Smooth muscle cell (in vitro differentiated cells): ENCODE data around the gene OAF. TPM values are rescaled to one million over a fixed set of nuclear protein-coding genes. Genes with fewer than 3 reads are reported as not detected.

Source experiments
- DNase-seq: peaks from one replicate; lab custom pipeline; 2025; ENCODE audit not compliant: unreplicated experiment; lab: John Stamatoyannopoulos, UW
- H2AFZ ChIP-seq: fragments of 200-600 bp; sonication (generic); 2 replicates; pipeline ENCODE4 v1.6.0; 2016; ENCODE audit warnings: antibody characterized with exemption, low read depth, mild to moderate bottlenecking
- H3F3A ChIP-seq: fragments of 200-600 bp; sonication (generic); 2 replicates; pipeline ENCODE4 v1.6.0; 2017; ENCODE audit warnings: antibody characterized with exemption, low read depth
- H3K27ac ChIP-seq: fragments of 200-600 bp; sonication (generic); 2 replicates; pipeline ENCODE4 v1.5.1; 2016; ENCODE audit warnings: low read depth, mild to moderate bottlenecking
- H3K27me3 ChIP-seq: fragments of 200-600 bp; sonication (generic); 2 replicates; pipeline ENCODE4 v1.6.1; 2016; ENCODE audit warnings: low read depth, mild to moderate bottlenecking
- H3K36me3 ChIP-seq: fragments of 200-600 bp; sonication (generic); 2 replicates; pipeline ENCODE4 v1.5.1; 2016; ENCODE audit warnings: low read depth
- H3K4me1 ChIP-seq: fragments of 200-600 bp; sonication (generic); 2 replicates; pipeline ENCODE4 v1.5.1; 2016; ENCODE audit warnings: low read depth
- H3K4me2 ChIP-seq: fragments of 200-600 bp; sonication (generic); 2 replicates; pipeline ENCODE4 v1.6.0; 2016; ENCODE audit warnings: mild to moderate bottlenecking
- H3K4me3 ChIP-seq: fragments of 200-600 bp; sonication (generic); 2 replicates; pipeline ENCODE4 v1.5.1; 2016; ENCODE audit warnings: mild to moderate bottlenecking
- H3K79me2 ChIP-seq: fragments of 200-600 bp; sonication (generic); 2 replicates; pipeline ENCODE4 v1.6.0; 2016; ENCODE audit warnings: low read depth, mild to moderate bottlenecking
- H3K9ac ChIP-seq: fragments of 200-600 bp; sonication (generic); 2 replicates; pipeline ENCODE4 v1.6.0; 2016; ENCODE audit warnings: low read depth
- H3K9me3 ChIP-seq: fragments of 200-600 bp; sonication (generic); replicated peaks from 2 replicates; pipeline ENCODE4 v1.5.1; 2016; ENCODE audit warnings: low read depth
- H4K20me1 ChIP-seq: fragments of 200-600 bp; sonication (generic); 2 replicates; pipeline ENCODE4 v1.6.0; 2016; ENCODE audit warnings: low read depth
- CTCF ChIP-seq: fragments of 200-600 bp; sonication (generic); IDR thresholded peaks from 2 replicates; pipeline ENCODE4 v1.5.1; 2017; ENCODE audit warnings: borderline replicate concordance, mild to moderate bottlenecking, antibody characterized with exemption; ENCODE audit not compliant: insufficient read depth, poor library complexity, severe bottlenecking
- WGBS: methylation state at CpG from one replicate; pipeline ENCODE4 v1.1.7; 2016; ENCODE audit warnings: low lambda C conversion rate; 5-methylcytosine and 5-hydroxymethylcytosine counted together
- polyA plus RNA-seq: library from polyadenylated mRNA; unstranded; fragments of >200 nt; fragmentation: Nextera tagmentation; extraction: Ambion mirVana; gene quantifications from 2 replicates; pipeline ENCODE4 v1.2.1, GENCODE V29; 2016
- total RNA-seq: library from RNA; depleted of rRNA; stranded (reverse); fragments of >200 nt; gene quantifications from 2 replicates; pipeline ENCODE4 v1.2.3, GENCODE V29; 2014

OAF gene
- total and polyA plus RNA-seq, 2 experiments from 2014 or later, result 41.6 to 112 TPM

DNA sequence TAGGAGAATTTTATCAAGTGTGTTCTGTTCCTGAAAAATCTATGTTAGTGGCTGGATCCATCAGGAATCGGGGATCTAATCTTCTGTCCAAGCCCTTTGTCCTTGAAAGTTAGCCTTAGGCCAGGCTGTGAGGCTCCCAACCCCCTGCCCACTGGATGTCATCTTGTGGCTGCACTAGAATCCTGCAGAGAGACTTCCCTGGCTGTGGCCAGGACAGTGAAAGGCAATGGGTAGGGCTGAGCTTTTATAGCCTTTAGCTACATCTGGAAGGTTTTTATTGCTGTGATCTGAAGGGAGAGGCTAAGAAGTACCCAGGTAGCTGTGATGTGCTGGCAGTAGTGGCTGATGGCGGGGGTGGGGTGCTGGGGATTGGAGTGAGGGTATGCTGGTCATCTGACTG, 2.1 kb downstream of the OAF start:
- no peaks in the 10 kb centered on the region for H3K9me3 ChIP-seq
- peaks cover 7% of the 10 kb centered on the region for H3F3A ChIP-seq
- no peaks in the 10 kb centered on the region for H3K27me3 ChIP-seq
- no peak for TF ChIP-seq CTCF
- H3K4me2 ChIP-seq, result peak overlapping the region; percentile 92
- peaks cover 67% of the 10 kb centered on the region for H3K79me2 ChIP-seq
- H3K36me3 ChIP-seq, result no peaks in the 10 kb centered on the region
- peaks cover 50% of the 10 kb centered on the region for H4K20me1 ChIP-seq
- H3K4me3 ChIP-seq, result peak overlapping the region; percentile 74
- no peak overlapping the region for H2AFZ ChIP-seq
- H3K27ac ChIP-seq, result peak overlapping the region; percentile 50
- WGBS, result 33% methylated on average over 2 of the region's 2 CpGs
- no peak for DNase-seq
- peaks cover 17% of the 10 kb centered on the region for H3K4me1 ChIP-seq
- H3K9ac ChIP-seq, result peak overlapping the region; percentile 44

- Histone ChIP-seq H3K4me1 (peaks cover 22% of the 10 kb centered on the region), H3F3A (no peaks in the 10 kb centered on the region), H3K4me3 (no peak overlapping the region), H3K79me2 (peaks cover 70% of the 10 kb centered on the region), H2AFZ (no peak overlapping the region), H4K20me1 (peaks cover 67% of the 10 kb centered on the region), H3K27me3 (no peaks in the 10 kb centered on the region), H3K36me3 (no peaks in the 10 kb centered on the region), H3K9me3 (no peaks in the 10 kb centered on the region), H3K4me2 (no peak overlapping the region), H3K27ac (no peak overlapping the region), H3K9ac (no peak overlapping the region)
- 93% methylated on average over 7 of the region's 7 CpGs for WGBS
- no peak for TF ChIP-seq CTCF
- no peak for DNase-seq
Observed at GRCh38 chr11:120214581-120214980, 3.7 kb downstream of the OAF start.

- H3K9ac ChIP-seq, result no peak overlapping the region
- no peak for TF ChIP-seq CTCF
- peaks cover 77% of the 10 kb centered on the region for H4K20me1 ChIP-seq
- H3K27me3 ChIP-seq, result no peaks in the 10 kb centered on the region
- 25% methylated on average over 5 of the region's 5 CpGs for WGBS
- H3K4me1 ChIP-seq, result peaks cover 20% of the 10 kb centered on the region
- no peaks in the 10 kb centered on the region for H3K36me3 ChIP-seq
- peaks cover 79% of the 10 kb centered on the region for H3K79me2 ChIP-seq
- H3K27ac ChIP-seq, result no peak overlapping the region
- H2AFZ ChIP-seq, result no peak overlapping the region
- H3K4me2 ChIP-seq, result peak overlapping the region; percentile 34
- no peaks in the 10 kb centered on the region for H3F3A ChIP-seq
- no peak for DNase-seq
- no peaks in the 10 kb centered on the region for H3K9me3 ChIP-seq
- no peak overlapping the region for H3K4me3 ChIP-seq
Observed at GRCh38 chr11:120215634-120216033, 4.8 kb downstream of the OAF start.

- H3K4me2 ChIP-seq, result no peak overlapping the region
- no peak for TF ChIP-seq CTCF
- WGBS, result 75% methylated on average over 8 of the region's 8 CpGs
- H3K27ac ChIP-seq, result no peak overlapping the region
- DNase-seq, result no peak
- H3K79me2 ChIP-seq, result peaks cover 80% of the 10 kb centered on the region
- H3K36me3 ChIP-seq, result no peaks in the 10 kb centered on the region
- no peak overlapping the region for H3K4me3 ChIP-seq
- no peak overlapping the region for H2AFZ ChIP-seq
- H3F3A ChIP-seq, result no peaks in the 10 kb centered on the region
- H3K9ac ChIP-seq, result no peak overlapping the region
- H3K27me3 ChIP-seq, result no peaks in the 10 kb centered on the region
- no peaks in the 10 kb centered on the region for H3K9me3 ChIP-seq
- H3K4me1 ChIP-seq, result peaks cover 20% of the 10 kb centered on the region
- H4K20me1 ChIP-seq, result peaks cover 87% of the 10 kb centered on the region
Observed at GRCh38 chr11:120216426-120217102, 5.7 kb downstream of the OAF start.
